GM21576 (cell line): ENCODE measurements around the gene ANAPC2.
A peak's percentile ranks its signal among the peaks of the same experiment; 100 is the strongest.

Experiments
- ATAC-seq: cut with Tn5 transposase; IDR thresholded peaks from one replicate; pipeline ENCODE4 v1.9.1; 2021; ENCODE audit warnings: mild to moderate bottlenecking, moderate library complexity; ENCODE audit not compliant: unreplicated experiment

Gene ANAPC2

DNA sequence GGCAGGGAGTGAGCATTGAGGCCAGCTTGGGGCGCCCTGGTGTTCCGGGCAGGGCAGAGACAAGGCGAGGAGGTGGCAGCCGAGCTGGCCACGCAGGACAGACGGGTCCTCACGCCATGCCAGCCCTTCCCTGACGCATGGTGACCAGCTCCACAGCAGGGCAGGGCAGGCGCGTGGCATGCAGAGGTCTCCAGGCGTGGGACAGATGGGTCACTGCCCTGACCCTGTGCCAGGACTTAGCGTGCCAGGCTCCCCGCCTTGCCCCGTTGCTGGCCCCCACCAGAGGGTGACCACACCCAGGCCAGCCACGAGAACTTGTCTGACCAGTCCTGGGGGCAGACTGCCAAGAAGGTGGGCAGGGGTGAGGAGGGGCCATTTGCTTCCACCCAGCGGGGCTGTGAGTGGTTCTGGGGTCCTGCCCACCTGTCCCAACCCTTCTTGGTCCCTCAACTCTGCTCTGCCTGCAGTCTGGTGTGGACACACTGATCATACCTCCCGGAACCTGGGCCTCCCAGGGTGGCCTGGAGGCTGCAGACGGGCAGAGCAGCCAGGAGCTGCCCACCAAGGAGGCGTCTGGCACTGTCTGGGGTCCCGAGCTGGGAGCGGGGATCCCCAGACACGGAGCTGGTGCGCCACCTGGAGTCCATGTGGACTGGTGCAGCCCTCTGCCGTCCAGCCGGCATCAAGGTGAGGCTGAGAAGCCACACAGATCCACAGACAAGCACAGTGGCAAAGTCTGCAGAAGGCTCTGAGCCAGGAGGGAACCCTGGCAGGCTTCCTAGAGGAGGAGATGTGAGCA lies 38.9 kb upstream of the ANAPC2 start, which contains the start of gene RNF224:
Gene RNF224 (plus strand): TSS at position 449 of the 799 bp plus-strand sequence. CDS start 834 bp downstream, outside the sequence.
- no peak for ATAC-seq

DNA sequence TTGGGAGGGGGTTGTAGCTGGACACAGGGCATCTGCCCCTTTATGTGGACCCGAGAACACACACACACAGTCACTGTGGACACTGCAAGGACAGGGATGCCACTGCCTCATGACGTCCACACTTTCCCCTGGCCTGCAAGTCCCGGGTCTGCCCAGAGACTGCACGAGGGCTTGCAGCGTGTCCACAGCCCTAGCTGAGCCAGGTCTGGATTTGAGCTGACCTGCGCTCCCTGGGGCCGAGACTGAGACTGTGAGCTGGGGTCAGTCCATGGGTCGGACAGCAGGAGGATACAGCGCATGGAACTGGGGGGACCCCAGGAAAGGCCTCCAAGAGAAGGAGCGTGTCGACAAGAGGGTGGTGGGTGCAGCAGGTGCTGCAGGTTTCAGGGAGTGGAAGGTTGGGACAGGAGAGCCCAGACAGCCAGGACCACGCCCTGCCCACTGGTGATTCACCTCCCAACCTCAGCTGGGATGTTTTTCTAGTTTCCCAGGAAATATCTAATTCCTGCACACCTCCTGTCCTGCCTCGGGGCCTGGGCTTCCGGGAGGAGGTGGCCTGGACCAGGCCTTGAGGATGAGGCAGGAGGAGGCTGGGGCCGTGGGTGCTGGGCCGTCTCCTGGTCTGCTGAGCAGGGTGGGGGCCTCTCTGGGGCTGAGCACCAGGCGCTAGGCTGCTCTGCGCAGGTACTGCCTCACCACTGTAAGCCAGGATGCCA lies 38.1 kb upstream of the ANAPC2 start:
- no peak for ATAC-seq

DNA sequence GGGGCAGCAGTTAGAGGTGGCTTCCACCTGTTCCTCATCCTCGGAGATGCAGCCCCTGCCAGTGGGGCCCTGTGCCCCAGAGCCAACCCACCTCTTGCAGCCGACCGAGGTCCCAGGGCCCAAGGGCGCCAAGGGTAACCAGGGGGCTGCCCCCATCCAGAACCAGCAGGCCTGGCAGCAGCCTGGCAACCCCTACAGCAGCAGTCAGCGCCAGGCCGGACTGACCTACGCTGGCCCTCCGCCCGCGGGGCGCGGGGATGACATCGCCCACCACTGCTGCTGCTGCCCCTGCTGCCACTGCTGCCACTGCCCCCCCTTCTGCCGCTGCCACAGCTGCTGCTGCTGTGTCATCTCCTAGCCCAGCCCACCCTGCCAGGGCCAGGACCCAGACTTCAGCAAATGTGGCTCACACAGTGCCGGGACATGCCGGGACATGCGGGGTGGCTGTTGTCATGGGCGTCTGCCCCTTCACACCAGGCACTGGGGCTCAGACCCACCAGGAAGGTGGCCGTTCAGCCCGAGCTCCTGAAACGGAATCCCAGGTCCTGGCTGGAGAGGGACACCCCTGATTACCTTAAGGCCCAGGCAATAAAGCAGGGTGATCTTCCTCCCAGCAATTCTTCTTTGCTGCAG lies 37.5 kb upstream of the ANAPC2 start:
- ATAC-seq, result no peak

DNA sequence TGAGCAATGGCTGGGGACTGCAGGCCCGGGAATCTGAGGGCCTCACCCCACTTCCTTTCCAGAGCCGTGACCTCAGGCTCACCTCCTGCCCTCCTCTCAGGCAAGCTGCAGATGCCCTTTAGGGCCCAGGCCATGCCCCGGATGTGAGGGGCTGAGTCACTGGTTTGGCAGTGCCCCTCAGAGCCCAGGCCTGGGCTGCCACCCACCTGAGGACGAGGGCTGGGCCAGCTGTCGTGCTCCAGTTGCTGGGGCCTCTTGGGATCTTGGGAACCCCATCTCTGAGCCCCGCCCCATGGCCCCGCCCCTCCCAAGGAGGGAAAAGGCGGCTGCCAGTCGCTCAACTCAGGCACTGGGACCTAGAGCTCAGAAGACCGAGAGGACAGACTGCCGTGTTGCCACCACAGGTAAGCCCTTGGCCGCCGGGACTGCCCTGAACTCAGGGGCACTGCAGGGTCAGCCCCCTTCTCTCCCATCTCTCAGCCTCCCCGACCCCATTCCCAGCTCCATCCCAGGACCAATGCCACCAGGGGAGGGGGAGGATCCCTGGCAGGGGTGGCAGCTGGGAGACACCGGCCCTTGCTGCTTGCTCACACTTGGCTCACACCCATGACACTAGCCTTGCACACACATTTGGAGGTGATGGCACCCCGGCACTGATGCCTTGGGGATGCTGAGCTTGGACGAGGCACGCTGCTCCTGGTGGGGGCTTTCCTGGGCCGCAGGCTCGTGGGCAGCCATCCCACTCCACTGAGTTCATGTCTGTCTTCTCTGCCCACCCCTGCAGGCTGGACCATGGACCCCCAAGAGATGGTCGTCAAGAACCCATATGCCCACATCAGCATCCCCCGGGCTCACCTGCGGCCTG lies 36.7 kb upstream of the ANAPC2 start, which contains the start of gene CYSRT1:
Gene CYSRT1 (plus strand): TSS at position 345 of the 865 bp plus-strand sequence. CDS start 448 bp downstream, at position 793.
- ATAC-seq, result no peak

DNA sequence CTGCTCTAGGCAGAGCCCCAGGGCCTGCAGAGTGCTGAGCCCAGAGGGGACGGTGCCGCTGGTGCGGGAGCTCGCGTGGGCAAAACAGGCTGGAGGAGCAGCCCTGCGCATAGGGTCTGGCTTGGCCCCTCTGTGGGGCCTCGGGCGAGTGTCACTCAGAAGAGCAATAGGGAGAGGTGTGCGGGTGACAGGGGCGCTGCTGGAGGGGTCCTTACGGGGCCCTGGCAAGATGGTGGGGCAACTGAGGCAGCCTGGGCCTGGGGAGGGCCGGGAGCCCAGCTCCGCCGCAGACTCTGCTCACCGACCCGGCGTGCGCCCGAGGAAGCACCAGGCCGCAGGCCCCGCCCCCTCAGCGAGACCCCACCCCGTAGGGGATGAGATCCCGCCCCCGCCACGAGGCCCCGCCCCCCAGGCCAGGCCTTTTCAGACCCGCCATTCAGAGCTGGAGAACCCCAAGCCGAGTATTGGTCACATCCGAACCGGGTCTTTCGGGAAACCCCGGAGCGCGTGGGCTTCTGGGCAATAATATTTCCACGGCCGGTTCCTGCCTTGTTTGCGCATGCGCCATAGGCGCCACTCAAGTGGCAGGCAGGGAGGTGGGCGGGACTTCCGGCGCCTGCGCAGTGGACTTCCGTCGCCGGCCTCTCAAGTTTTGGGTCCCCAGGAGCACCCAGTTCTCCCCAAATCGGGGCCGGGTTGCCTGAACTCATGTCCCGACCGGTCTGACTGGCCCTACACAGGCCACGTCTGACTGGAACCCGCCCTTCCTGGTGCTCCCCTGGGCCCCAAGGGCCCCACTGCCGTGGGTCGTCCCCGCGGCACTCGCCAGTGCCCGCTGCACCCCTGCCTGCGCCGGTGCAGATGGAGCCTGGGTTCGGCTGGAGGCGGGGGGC lies 35.0 kb upstream of the ANAPC2 start:
- peak; percentile 59 for ATAC-seq

DNA sequence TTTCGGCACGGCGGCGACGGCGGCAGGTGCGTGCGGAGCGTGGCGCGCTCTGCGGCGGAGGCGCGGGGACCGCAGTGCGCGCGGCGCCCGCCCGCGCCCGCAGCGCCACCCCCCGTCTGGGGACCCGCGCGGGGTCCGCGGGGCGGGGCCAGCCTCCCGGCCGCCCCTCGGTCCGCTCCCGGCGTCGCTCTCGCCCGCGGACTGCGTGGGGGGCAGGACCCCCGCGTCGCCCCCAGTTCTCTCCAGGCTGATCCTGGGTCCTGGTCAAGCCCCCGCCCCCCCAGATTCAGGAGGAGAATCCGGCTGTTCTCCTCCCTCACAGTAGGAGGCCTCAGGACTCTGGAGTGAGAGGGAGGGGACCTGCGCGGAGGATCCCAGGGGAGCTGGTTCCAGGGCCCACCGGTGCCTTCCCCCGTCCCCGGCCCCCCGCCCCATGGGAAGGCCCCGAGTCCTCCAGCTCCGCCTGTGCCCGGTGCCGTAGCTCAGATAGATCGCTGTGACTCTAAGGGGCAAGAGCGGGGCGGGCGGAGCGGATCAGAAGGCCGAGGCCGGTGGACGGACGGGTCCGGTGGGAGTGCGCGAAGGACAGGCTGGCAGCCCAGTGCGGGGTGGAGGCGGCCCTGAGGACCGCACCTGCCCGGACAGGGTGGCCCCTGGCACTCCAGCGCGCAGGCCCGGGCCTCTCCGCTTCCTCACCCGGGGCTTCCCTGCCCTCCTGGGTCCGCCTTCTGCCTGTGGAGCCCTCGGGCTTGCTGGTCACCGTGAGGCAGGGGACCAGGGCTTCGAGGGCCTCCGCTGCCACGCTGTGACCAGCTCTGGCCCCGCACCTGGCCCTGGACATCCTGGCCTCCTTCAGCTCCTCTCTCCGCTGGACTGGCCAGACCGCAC lies 34.1 kb upstream of the ANAPC2 start, which contains the start of gene RNF208:
Gene RNF208 (minus strand): TSS at position 51 of the 888 bp plus-strand sequence. CDS start 1,028 bp downstream, outside the sequence.
- ATAC-seq, result no peak

DNA sequence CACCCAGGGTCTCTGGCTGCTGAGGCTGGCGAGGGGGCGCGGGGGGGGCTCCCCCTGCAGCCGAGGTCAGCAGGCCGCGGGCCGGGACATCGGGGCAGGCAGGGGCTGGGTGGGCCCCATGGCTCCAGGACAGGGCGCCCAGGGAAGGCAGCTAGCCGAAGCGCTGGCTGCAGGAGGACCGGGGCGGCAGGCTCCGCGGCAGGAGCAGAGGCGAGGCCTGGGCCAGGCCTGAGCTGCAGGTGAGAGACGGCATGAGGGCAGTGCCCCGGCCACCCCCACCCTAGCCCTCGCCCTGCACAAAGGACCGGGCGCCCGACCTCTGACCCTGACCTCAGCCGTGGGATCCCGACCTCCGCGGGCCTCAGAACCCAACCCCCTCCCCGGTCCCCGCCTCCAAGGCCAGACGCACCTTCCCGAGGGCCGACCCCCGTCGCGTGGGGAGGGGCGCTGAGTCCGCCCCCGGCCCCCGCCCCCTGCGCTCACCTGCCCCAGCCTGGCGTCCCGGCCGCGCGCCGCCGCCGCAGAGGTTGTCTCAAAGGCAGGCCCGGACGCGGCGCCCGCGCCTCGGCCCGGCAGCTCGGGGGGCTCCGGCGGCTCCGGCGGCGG lies 33.2 kb upstream of the ANAPC2 start:
- ATAC-seq, result no peak

DNA sequence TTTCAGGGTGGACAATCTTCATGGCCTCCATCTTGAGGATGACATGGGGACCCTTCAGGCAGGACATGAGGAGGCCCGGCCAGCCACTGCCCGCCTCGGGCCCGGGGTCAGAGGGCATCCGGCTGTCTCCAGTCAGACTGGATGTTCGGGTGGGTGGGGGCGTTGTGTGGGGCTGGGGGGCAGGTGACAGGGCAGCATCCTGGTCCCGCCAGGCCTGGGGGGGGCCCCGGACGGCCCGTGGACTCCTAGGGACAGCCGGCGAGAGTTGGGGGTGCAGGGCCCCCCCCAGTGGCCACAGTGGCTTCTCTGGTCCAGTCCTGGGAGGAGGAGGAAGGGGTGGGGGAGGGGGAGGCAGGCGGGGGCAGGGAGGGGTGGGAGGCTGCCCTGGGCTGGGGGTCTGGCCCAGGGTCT lies 32.7 kb upstream of the ANAPC2 start:
- ATAC-seq, result no peak

DNA sequence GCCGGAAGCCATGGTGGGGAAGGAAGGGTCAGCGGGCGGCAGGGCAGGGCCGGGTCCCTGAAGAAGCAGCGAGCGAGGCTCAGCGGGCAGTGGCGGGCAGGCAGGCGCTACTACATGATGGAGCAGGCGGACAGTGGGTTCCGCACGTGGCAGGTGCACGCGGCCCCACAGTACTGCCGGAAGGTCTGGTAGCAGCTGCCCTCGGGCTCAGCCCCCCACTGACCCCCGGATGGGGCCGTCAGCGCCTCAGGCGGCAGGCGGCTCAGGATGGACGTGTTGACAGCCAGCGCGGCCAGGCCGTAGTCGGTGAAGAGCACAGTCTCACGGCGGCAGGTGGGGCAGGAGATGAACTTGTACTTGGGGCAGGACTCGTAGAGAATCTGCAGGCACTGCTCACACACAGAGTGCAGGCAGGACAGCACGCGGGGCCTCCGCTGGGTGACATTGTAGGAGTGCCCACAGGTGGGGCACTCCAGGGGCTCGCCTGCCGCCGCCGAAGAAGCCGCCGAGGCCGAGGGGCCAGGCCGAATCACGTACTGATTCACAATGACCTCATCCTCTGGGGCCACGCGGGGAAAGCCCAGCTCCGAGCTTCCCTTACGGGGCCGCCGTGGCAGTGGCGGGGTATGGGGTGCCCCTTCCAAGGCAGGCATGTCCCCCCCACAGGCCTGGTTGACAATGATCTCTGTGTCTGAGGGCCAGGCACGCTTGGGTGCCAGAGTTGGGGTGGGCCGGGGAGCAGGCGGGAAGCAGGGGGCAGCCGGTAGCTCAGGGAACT lies 32.1 kb upstream of the ANAPC2 start:
- ATAC-seq, result no peak

DNA sequence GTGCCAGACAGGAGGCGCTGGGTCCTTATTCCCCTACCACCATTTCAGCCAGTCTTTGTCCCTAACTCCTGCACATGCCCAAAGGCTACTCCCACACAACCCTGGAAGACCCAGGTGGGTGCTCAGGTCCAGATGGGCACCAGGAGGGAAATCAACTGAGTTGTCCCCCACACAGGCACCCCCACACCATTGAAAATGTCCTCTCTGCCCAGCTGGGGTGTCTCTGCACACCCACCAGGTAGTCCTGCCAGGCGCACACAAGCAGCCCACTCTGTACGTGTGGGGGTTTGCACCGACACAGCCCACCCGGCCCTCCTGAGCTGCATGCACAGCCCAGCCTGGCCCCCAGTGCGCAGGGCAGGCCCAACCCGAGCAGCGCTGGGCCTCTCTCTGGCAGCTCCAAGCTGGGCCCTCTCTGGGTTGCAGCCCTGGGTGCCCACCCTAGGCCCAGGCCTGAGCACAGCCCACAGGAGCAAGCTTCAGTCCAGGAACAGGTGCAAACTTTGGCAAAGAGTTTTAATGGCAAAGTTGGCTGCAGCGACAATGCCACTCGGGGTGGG lies 31.5 kb upstream of the ANAPC2 start:
- ATAC-seq, result no peak

DNA sequence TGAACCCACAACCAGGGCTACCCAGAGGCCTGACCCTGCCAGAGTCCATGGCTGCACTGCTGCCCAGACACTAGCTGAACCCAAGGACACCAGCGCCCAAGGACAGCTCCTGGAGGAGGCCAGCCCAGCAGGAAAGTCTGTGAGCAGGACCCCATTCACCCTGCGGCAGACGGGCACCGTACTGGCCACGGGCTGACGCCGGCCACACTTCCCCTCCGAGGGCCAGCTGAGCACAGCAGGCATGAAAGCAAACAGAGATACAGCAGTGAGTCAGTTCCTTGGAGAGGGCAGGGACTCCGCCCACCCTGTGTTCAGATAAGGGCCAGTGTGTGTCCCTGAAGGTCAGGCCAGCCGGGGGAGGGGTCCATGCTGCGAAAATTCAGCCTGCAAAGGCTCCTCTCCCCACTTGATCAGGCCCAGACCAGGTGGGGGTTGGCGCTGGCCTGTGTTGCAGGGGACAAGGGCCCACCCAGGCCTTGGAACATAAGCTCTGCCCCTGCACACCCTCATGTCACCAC lies 30.5 kb upstream of the ANAPC2 start:
- no peak for ATAC-seq

DNA sequence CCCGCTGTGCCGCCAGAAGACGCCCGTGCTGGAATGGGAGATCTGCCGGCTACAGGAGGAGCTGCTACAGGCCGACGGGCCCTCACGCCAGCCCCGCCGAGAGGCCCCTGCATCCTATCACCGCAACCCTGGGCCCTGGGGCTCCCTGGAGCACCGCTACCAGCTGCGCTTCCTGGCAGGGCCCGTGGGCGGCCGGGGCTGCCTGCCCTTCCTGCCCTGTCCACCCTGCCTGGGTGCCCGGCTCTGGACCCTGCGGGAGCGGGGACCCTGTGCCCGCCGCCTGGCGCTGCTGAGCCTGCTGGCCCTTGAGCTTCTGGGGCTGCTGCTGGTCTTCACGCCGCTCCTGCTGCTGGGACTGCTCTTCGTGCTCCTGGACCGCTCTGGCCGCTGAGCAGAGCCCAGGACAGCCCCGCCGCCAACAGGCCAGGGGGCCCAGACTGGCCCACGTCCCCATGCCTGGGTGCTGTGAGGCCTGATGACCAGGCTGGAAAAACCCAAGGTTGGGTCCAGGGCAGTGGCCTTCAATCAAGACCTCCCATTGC lies 29.9 kb upstream of the ANAPC2 start:
- ATAC-seq, result no peak

DNA sequence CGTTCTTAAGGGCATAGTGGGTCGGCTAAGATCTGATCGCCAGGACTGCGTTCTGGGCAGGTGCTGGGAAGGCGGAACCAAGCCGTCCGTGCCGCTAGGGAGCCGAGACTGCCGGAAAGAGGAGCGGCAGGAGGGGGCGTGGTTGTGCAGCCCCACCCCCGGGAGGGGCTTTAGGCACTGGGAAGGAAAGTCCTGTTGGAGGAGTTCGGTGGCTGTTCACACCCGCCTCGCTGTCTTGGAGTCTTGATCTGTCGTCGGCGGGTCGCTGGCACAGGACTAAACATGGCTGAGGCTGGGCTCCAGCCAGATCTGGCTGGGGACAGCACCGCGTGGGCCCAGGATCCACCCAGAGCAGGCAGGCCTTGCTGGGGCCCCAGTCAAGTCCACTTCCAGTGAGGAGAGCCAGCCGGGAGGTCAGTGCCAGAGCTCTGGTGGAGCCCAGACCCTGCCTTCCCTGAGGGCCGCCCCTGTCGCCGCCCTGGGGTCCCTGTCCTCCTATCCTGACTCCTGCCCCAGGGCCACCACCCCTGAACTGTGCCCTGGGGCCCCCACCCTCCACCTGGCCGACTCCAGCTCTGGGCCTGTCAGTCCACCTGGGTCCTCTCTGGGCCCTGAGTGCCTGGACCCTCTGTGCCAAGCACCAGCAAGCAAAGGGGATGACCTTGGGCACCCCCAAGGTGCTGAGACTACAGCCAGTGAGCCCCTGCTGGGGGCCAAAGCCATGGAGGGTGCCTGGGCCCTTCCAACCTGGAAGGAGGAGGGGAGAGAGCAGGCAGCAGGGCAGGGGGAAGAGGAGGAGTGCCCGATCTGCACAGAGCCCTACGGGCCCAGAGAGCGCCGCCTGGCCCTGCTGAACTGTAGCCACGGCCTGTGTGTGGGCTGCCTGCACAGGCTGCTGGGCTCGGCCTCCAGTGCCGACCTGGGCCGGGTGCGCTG lies 29.2 kb upstream of the ANAPC2 start:
- no peak for ATAC-seq

DNA sequence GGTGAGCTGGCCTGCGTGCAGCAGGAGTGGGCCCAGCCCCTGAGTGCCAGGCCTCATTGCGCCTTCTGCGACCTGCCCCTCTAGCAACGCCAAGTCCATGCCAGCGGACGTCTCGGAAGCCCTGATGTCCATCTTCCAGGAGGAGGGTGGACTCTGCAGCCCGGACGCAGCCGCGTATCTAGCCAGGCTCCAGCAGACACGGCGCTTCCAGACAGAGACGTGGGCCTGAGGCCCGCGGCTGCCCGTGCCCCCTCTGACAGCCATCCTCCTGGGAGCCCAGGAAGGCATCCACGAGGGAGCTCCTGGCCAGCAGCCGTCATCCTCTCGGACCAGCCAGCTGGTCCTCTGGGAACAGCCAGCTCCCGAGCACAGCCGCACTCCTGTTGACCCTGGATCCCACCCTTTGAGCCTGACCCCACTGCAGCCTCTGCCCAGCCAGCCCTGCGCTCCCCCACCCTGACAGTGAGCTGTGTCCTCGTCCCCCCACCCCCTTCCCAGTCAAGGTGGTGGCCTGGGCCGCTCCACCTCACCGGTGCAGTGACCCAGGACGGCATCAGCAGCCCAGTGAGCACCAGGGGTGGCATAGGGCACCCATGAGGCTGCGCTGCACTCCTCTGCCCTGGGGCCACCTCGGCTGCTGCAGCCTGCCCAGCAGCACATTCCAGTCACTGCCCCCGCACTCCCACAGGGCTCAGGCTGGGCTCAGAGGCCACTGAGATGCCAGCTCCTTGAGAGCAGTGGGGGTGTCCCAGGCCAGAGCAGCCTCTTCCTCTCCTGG lies 28.0 kb upstream of the ANAPC2 start:
- no peak for ATAC-seq
